HG02938 (cell line): ENCODE measurements around the gene FSTL4.

Experiments
- ATAC-seq: cut with Tn5 transposase; IDR thresholded peaks from one replicate; pipeline ENCODE4 v1.9.1; 2021; ENCODE audit warnings: mild to moderate bottlenecking, moderate library complexity; ENCODE audit not compliant: unreplicated experiment

The FSTL4 gene

GRCh38 chr5:133612249-133612860 is at the start of gene FSTL4:
Gene FSTL4 (minus strand): TSS chr5:133612541.
- no peak for ATAC-seq

DNA sequence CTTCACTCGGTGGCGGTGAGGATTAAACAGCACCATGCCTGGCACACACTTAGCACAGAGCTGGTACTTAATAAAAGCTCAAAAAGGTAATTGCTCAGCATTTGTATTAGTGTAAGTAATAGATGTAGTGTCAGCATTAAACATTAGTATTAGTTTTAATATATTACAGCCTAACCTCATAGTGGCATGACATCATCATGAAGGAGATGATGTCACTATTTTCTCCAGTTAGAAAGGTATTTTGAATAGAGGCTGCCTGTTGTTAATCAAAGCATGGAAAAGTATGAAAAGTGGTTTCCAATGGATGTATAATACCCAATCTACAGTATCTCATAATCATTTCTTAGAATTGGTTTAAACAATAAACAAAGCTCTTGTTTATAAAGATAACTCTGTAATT is 49.0 kb upstream of the FSTL4 start:
- no peak for ATAC-seq

DNA sequence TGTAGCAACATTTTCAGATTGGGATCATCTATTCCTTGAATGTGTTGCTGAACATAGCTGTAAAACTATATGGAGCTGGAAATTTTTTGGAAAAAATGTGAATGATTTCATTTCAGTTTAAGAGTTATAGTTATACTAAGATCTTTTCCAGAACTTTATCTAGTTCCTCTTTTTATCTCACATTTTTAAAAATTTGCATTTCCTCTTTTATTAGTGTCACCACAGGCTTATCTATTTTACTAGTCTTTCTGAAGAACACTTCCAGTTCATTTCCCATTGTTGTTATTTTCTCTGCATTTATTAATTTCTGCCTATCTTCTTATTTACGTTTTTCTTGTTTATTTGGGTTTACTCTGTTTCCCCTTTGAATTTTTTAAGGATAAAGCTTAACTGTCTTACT is 46.0 kb upstream of the FSTL4 start:
- ATAC-seq: no peak

DNA sequence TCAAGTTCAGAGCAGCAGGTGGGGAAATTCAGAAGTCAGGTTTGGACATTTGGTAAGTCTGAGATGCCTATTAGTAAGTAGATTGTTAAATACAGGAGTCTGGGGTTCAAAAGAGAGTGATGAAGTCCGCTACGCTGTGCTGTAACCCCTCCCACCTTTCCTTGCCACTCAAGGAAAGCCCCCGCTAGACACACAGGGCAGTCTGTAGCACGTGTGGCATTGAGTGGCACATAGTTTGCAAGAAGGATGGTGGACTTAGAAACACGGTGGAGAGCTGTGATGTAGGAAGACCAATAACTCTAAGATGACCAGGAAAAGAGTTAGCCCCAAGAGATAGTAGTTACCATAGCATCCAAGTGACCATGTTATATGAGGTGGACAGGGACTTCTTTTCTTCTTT is 44.7 kb upstream of the FSTL4 start:
- ATAC-seq: no peak

- ATAC-seq: no peak
Measured at GRCh38 chr5:133655966-133656365, 43.6 kb upstream of the FSTL4 start.

DNA sequence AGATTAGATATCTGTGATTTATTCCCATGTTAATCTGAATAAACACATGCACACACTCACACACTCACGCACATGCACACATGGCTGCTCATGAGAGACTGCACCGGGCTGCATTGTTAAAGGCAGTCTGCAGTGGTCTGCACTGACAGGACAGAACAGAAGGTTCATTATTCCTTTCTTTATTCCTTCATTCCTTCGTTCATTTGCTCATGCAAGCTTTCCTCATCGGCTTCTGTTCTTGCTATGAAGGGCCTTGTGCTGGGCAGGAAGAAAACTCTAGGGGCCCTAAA is 41.4 kb upstream of the FSTL4 start:
- no peak for ATAC-seq

GRCh38 chr5:133652951-133653759 is 40.8 kb upstream of the FSTL4 start:
- ATAC-seq: no peak

DNA sequence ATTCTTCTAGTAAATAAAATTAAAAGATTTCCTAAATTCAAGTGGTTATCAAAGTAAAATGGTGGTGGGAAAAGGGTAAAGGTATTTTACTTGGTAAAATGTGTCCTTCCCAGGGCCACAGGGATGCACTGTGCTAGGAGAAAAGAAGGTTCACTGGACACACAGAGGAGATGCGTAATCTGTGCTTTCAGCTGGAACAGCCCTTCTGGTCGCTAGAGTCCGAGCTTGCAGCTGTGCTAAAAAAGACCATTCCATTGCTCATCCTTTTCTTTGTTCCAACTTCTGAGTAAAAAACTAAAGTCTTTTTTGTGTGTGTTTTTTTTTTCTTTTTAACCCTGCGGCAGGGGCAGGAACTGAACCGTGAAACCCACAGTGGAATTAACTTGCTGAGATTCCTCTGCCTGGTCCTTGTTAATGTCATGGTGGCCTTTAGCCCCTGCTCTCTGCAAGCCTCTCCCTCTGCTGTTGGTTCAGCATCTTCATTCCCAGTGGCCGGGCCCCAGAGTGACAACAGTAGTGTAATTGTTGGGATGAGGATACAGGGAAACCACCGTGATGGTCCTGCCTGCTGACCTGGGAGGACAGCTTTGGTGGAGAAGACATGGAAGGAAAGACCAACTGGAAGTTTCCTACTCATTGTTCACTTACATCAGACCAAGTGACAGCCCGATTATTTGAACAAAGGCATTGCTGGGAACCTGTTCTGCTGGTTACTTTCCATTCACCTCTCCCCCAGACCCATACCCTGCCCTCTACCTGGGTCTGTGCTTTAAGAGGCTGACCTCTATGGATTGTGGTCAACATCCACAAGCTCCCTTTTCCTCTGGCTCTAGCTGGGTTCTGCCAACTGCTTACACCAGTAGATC is 31.9 kb upstream of the FSTL4 start:
- ATAC-seq: no peak

DNA sequence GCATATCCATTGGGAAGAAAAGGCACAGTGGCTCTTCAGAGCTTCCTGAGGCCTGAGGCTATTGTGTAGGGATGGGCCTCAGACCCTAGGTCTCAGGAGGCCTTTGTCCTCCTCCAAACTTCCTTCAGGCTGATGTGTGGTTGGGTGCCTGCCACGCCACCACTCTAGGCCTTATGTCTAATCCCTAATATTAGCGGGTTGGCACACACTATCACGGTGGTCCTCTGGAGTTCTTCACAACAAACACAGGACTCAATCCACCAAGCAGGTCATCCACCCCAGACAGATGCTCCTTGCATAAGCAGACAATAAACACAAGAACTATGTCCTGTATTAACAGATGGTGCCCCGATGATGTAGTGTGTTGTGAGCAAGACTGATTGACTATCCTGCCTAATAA is 31.0 kb upstream of the FSTL4 start:
- no peak for ATAC-seq

- ATAC-seq: no peak
Measured at GRCh38 chr5:133642153-133642722, 29.9 kb upstream of the FSTL4 start.

DNA sequence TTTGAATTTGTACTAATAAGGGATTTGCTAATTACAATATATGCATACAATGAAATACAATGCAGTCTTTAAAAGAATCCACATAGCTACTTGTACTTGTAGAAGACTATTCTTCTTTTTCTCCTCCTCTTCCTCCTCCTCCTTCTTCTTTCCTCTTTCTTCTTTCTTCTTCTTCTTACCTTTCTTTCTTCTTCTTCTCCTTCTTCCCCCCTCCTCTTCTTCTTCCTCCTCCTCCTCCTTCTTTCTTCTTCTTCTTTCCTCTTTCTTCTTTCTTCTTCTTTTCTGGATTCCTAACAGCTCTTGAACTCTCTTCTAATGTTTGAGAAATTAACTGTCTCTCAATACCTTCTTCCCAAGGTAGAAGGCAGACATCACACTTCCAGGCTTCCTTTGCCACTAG is 29.3 kb upstream of the FSTL4 start:
- no peak for ATAC-seq

- ATAC-seq: no peak
Measured at GRCh38 chr5:133639850-133640528, 27.6 kb upstream of the FSTL4 start.

GRCh38 chr5:133638436-133638835 is 26.1 kb upstream of the FSTL4 start:
- ATAC-seq: no peak

GRCh38 chr5:133637206-133637605 is 24.9 kb upstream of the FSTL4 start:
- ATAC-seq: no peak

- no peak for ATAC-seq
Measured at GRCh38 chr5:133635051-133635450, 22.7 kb upstream of the FSTL4 start.

GRCh38 chr5:133627180-133627579 is 14.8 kb upstream of the FSTL4 start:
- no peak for ATAC-seq

- ATAC-seq: no peak
Measured at GRCh38 chr5:133624316-133624715, 12.0 kb upstream of the FSTL4 start.

DNA sequence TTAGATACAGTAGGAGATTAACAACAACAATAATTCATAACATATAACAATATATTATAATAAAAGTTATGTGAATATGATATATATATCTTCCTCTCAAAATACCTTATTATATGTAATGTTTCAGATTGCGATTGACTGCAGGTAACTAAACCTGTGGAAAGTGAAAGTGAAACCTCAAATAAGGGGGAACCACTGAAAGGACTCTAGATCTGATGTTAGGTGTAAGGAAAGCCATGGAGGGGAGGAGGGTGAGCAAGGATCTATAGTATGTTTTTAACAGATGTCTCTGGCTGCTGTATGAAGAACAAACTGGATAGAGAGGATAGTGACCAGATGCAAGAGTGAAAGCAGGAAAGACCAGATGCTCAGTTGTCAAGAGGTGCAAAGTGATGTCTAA is 5.8 kb upstream of the FSTL4 start:
- ATAC-seq: no peak

- ATAC-seq: no peak
Measured at GRCh38 chr5:133613743-133614142, 1.4 kb upstream of the FSTL4 start.

DNA sequence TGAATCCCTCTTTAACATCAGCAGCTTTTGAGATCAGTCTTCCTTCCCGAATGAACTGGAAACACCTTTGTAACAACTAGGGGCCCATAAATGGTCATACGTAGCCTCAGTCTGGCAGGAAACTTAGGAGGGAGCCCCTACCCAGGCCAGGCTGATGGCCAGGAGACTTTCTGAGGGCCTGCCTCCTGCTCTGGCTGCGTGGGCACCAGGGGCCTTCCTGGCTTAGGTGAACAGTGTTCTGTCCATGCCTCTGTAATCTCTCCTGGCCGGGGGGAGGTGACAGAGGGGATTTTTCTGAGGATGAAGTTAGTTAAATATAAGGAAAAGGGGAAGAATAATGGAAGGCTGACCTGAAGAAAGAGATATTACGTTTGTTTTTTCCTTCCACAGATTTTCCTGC is 843 bp upstream of the FSTL4 start:
- no peak for ATAC-seq
